ENCODE results near the gene ZNF366.

DNA sequence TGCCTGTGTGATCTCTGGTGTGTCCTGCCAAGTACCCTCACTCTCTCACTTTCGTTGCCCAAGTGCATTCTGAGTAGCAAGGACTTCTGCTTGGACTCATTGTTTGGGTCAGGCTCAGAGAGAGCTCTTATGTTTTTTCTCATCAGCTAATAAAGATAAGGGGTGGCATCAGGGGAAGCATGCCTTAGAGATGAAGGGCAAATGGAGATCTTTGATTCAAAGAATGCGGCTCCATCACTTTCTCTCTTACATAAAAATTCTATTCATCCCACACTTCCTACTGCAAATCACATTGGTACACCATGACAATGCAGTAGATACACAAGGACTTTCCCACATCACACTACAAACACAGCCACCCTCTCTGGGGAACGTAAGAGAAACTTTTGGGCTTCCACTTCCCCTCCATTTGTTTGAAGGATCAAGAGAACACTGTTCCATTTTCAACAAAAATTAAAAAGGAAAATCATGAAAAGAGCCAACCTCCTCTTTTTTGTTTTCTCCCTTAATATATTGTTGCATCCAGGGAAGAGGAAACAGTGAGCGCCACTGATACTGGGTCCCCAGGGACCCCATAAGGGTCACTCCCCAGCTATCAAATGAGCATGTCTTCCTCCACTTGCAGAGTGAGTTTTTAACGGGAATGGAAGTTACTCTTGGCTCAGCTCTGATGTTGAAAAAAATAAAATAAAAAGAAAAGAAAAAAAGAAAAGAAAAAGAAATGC is 73.0 kb downstream of the ZNF366 start:
- TF ChIP-seq POLR2AphosphoS5 (IDR thresholded peaks at IDR 0.05) (no peak), POLR2A (IDR thresholded peaks at IDR 0.05) (no peak), CTCF (IDR thresholded peaks at IDR 0.05 in 8 of 11, conservative IDR thresholded peaks at IDR 0.05 in 3 of 11) (no peak)
